NCI-H1417 treated with DMSO at 0.1 percent for 48 hours (cell line): ENCODE measurements around the gene CDC14A.
"Not testable (repeated sequence)": the region's sequence is repeated elsewhere in the genome, so short reads cannot be mapped to it uniquely, and the experiment has no call there.

Experiments
- DNase-seq: peaks from one replicate; lab custom pipeline; 2025; lab: John Stamatoyannopoulos, UW

CDC14A gene

GRCh38 chr1:100362821-100363466 is 10.6 kb downstream of the CDC14A start:
- DNase-seq = no peak

- DNase-seq = no peak
Measured at GRCh38 chr1:100363831-100364230, 11.5 kb downstream of the CDC14A start.

- DNase-seq = no peak
Measured at GRCh38 chr1:100364697-100365096, 12.4 kb downstream of the CDC14A start.

GRCh38 chr1:100366209-100366525 is 13.9 kb downstream of the CDC14A start:
- no peak for DNase-seq

GRCh38 chr1:100369339-100369738 is 17.0 kb downstream of the CDC14A start:
- not testable (repeated sequence) for DNase-seq

- not testable (repeated sequence) for DNase-seq
Measured at GRCh38 chr1:100373953-100374352, 21.6 kb downstream of the CDC14A start.

- not testable (repeated sequence) for DNase-seq
Measured at GRCh38 chr1:100376890-100377289, 24.6 kb downstream of the CDC14A start.

- DNase-seq = no peak
Measured at GRCh38 chr1:100377590-100378361, 25.5 kb downstream of the CDC14A start.

GRCh38 chr1:100378956-100379355 is 26.6 kb downstream of the CDC14A start:
- no peak for DNase-seq

GRCh38 chr1:100380635-100381034 is 28.3 kb downstream of the CDC14A start:
- DNase-seq = no peak

- DNase-seq = no peak
Measured at GRCh38 chr1:100382657-100383056, 30.4 kb downstream of the CDC14A start.

GRCh38 chr1:100383743-100384405 is 31.6 kb downstream of the CDC14A start:
- no peak for DNase-seq

GRCh38 chr1:100387209-100387608 is 34.9 kb downstream of the CDC14A start:
- no peak for DNase-seq

GRCh38 chr1:100387657-100388350 is 35.5 kb downstream of the CDC14A start:
- no peak for DNase-seq

GRCh38 chr1:100390531-100390930 is 38.2 kb downstream of the CDC14A start:
- no peak for DNase-seq

GRCh38 chr1:100391675-100392074 is 39.4 kb downstream of the CDC14A start:
- DNase-seq = no peak

GRCh38 chr1:100392756-100393155 is 40.5 kb downstream of the CDC14A start:
- DNase-seq = no peak

GRCh38 chr1:100394285-100394684 is 42.0 kb downstream of the CDC14A start:
- no peak for DNase-seq

- no peak for DNase-seq
Measured at GRCh38 chr1:100395913-100396312, 43.6 kb downstream of the CDC14A start.

GRCh38 chr1:100396651-100397050 is 44.3 kb downstream of the CDC14A start:
- DNase-seq = no peak

- no peak for DNase-seq
Measured at GRCh38 chr1:100397681-100398080, 45.4 kb downstream of the CDC14A start.

- DNase-seq = no peak
Measured at GRCh38 chr1:100398648-100399047, 46.3 kb downstream of the CDC14A start.

GRCh38 chr1:100400404-100400803 is 48.1 kb downstream of the CDC14A start:
- no peak for DNase-seq
